HepG2 (cell line): ENCODE measurements around the gene ARHGEF16. TPM values are rescaled to one million over a fixed set of nuclear protein-coding genes. Genes with fewer than 3 reads are reported as not detected.

Source experiments
- ETV6 ChIP-seq: sonication (generic); formaldehyde crosslinking; conservative IDR thresholded peaks from 2 replicates; pipeline ENCODE4 v1.4.0; 2020; ENCODE audit warnings: missing genetic modification reagents
- FIP1L1 ChIP-seq: fragments of 200-400 bp; formaldehyde crosslinking; IDR thresholded peaks from 2 replicates; pipeline ENCODE4 v1.6.1; 2018; ENCODE audit warnings: low read depth, mild to moderate bottlenecking, low read length, moderate library complexity, borderline replicate concordance; ENCODE audit not compliant: insufficient read depth
- GTF2F1 ChIP-seq: fragments of 150-350 bp; IDR thresholded peaks from 2 replicates; pipeline ENCODE4 v1.6.1; 2014; ENCODE audit warnings: low read length
- MIER3 ChIP-seq: IDR thresholded peaks from 2 replicates; pipeline ENCODE4 v1.6.1; 2016; ENCODE audit warnings: missing compliant biosample characterization, borderline replicate concordance
- PHF8 ChIP-seq: sonication (generic); formaldehyde crosslinking; IDR thresholded peaks from 2 replicates; pipeline ENCODE4 v1.5.0; 2020; ENCODE audit warnings: missing genetic modification reagents
- SOX6 ChIP-seq, 2 experiments: fragments of 450-650 bp in 1 of 2; sonication (generic) in 1 of 2; formaldehyde crosslinking in 1 of 2; IDR thresholded peaks; 2 replicates each; pipeline versions ENCODE4 v1.4.0 to v1.6.1; 2017 to 2020; ENCODE audit warnings: antibody characterized with exemption in 1 of 2, mild to moderate bottlenecking in 1 of 2, missing genetic modification reagents in 1 of 2
- ZNF143 ChIP-seq: sonication (generic); formaldehyde crosslinking; IDR thresholded peaks from 2 replicates; pipeline ENCODE4 v1.4.0; 2020; ENCODE audit warnings: missing genetic modification reagents
- ZNF281 ChIP-seq: sonication (generic); formaldehyde crosslinking; IDR thresholded peaks from 2 replicates; pipeline ENCODE4 v1.4.0; 2020; ENCODE audit warnings: missing genetic modification reagents, borderline replicate concordance
- ZNF687 ChIP-seq: sonication (generic); formaldehyde crosslinking; IDR thresholded peaks from 2 replicates; pipeline ENCODE4 v1.5.1; 2020; ENCODE audit warnings: mild to moderate bottlenecking, missing genetic modification reagents, moderate library complexity
- ZNF710 ChIP-seq: sonication (generic); formaldehyde crosslinking; IDR thresholded peaks from 2 replicates; pipeline ENCODE4 v1.5.0; 2020; ENCODE audit warnings: mild to moderate bottlenecking, missing genetic modification reagents, borderline replicate concordance
- polyA plus RNA-seq, 8 experiments: library from polyadenylated mRNA; depleted of rRNA in 3 of 8; stranded (reverse) in 7 of 8; unstranded in 1 of 8; fragments of >200 nt; fragmentation: Illumina TruSeq in 4 of 8; extraction: Trizol in 4 of 8; gene quantifications; 2 replicates each; pipeline versions ENCODE4 v1.2.1 to v1.2.3, GENCODE V29; 2011 to 2016; ENCODE audit warnings: low read depth in 4 of 8, missing spikeins in 1 of 8, mixed read lengths in 1 of 8; ENCODE audit not compliant: insufficient read depth in 1 of 8
- total RNA-seq, 5 experiments: library from RNA; depleted of rRNA; stranded (reverse); fragments of >200 nt; fragmentation: Illumina TruSeq; extraction: Trizol; gene quantifications; 2 replicates each; pipeline ENCODE4 v1.2.3, GENCODE V29; 2016; ENCODE audit warnings: low read depth in 1 of 5
- TF ChIP-seq, protein P1 (sequence below): sonication (generic); formaldehyde crosslinking; IDR thresholded peaks from 2 replicates; pipeline ENCODE4 v1.4.0; 2020; ENCODE audit warnings: missing genetic modification reagents
- TF ChIP-seq, protein P2 (sequence below): sonication (generic); formaldehyde crosslinking; IDR thresholded peaks from 2 replicates; pipeline ENCODE4 v1.5.0; 2020; ENCODE audit warnings: missing genetic modification reagents, mild to moderate bottlenecking, borderline replicate concordance
- TF ChIP-seq, protein P3 (sequence below), 2 experiments: fragments of 450-650 bp in 1 of 2; sonication (generic) in 1 of 2; formaldehyde crosslinking; IDR thresholded peaks; 2 replicates each; pipeline versions ENCODE4 v1.5.0 to v1.8.0; 2020 to 2022; ENCODE audit warnings: mild to moderate bottlenecking in 1 of 2, missing genetic modification reagents in 1 of 2

ARHGEF16 gene
- total and polyA plus RNA-seq, 2 of the 13 experiments (the other 11 are each of a cell fraction or from before 2014, with no cell fraction given): 20.3 to 39.9 TPM

DNA sequence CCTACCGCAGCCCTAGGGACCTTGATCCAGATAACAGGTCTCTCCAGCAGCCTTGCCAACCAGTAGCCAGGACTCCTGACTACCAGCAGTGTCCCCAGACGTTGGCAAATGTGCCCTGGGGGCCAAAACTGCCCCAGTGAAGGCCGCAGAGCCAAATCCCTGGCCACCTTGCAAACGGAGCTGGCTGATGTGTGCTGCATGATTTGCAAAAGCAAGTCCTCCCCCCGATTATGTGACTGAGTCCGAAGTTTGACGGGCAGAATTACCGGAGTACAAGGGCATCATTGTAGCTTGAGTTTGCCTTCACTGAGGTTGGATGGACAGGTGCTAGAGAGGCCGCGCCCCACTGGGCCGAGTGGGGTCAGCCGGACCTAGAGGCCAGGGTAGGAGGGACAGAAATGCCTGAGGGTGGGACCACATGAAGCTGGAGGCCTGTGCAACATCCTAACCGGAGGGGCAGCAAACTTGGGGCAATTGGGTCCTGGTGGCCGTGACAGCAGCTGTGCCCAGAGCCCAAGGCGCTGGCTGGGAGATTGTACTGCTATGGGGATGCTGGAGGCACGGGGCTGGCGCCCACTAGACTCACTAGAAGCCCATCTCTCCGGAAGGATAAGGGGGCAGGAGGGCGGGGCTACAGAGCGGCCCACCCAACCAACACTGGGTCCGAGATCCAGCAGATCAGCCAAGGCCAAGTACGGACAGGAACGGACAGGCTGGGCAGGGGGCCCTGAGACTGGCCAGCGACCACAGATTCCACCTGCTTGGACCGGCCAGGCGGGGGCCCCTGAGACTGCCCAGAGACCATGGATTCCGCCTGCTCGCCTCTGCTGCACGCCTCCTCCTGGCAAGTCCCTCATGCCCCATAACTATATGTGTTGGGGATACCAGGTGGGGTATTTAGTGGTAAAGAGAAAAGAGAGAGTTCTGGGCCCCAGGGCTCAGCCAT is 2.8 kb downstream of the ARHGEF16 start (continued):
- TF ChIP-seq MIER3 (peak; percentile 29; the same call in 1 of the 2 replicates), ZNF687 (CRISPR knock-in tag) (peak; percentile 70), GTF2F1 (peak; percentile 21; the same call in 1 of the 2 replicates), SOX6 (IDR thresholded peaks at IDR 0.05) (no peak), SOX6 (CRISPR knock-in tag; IDR thresholded peaks at IDR 0.05) (peak; percentile 73), FIP1L1 (0 out of 2 replicates have a peak, but pooled peaks have one; percentile 11), ZNF281 (CRISPR knock-in tag) (peak; percentile 70; the same call in 1 of the 2 replicates), PHF8 (CRISPR knock-in tag) (peak; percentile 65), ZNF143 (CRISPR knock-in tag) (peak; percentile 15; the same call in 1 of the 2 replicates), ETV6 (CRISPR knock-in tag) (peak; percentile 30; the same call in 1 of the 2 replicates), ZNF710 (CRISPR knock-in tag) (0 out of 2 replicates have a peak, but pooled peaks have one; percentile 59)
- TF ChIP-seq, protein P1, sequence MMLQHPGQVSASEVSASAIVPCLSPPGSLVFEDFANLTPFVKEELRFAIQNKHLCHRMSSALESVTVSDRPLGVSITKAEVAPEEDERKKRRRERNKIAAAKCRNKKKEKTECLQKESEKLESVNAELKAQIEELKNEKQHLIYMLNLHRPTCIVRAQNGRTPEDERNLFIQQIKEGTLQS: 0 out of 2 replicates have a peak, but pooled peaks have one; percentile 10
- TF ChIP-seq, protein P2, sequence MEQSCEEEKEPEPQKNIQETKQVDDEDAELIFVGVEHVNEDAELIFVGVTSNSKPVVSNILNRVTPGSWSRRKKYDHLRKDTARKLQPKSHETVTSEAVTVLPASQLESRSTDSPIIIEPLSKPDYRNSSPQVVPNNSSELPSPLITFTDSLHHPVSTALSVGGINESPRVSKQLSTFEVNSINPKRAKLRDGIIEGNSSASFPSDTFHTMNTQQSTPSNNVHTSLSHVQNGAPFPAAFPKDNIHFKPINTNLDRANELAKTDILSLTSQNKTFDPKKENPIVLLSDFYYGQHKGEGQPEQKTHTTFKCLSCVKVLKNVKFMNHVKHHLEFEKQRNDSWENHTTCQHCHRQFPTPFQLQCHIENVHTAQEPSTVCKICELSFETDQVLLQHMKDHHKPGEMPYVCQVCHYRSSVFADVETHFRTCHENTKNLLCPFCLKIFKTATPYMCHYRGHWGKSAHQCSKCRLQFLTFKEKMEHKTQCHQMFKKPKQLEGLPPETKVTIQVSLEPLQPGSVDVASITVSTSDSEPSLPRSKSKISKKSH (CRISPR knock-in tag): 0 out of 2 replicates have a peak, but pooled peaks have one; percentile 50
- TF ChIP-seq, protein P3, sequence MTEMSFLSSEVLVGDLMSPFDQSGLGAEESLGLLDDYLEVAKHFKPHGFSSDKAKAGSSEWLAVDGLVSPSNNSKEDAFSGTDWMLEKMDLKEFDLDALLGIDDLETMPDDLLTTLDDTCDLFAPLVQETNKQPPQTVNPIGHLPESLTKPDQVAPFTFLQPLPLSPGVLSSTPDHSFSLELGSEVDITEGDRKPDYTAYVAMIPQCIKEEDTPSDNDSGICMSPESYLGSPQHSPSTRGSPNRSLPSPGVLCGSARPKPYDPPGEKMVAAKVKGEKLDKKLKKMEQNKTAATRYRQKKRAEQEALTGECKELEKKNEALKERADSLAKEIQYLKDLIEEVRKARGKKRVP (CRISPR knock-in tag; IDR thresholded peaks at IDR 0.05): 0 out of 4 replicates have a peak, but pooled peaks of 1 of the 2 experiments have one; percentile 37
